Mesodermal cell (in vitro differentiated cells): ENCODE measurements around the gene PPP4R1.

Source experiments
- H3K27ac ChIP-seq: 2 replicates; pipeline ENCODE4 v1.7.0; 2013; ENCODE audit warnings: mild to moderate bottlenecking, low read depth, low read length, moderate library complexity; ENCODE audit not compliant: severe bottlenecking
- H3K36me3 ChIP-seq: 2 replicates; pipeline ENCODE4 v1.7.1; 2013; ENCODE audit warnings: mild to moderate bottlenecking, low read length, moderate library complexity; ENCODE audit not compliant: control insufficient read depth, insufficient read depth
- H3K4me1 ChIP-seq: one replicate; pipeline ENCODE4 v1.7.1; 2013; ENCODE audit warnings: mild to moderate bottlenecking, low read length; ENCODE audit not compliant: insufficient read depth, control insufficient read depth, poor library complexity, severe bottlenecking
- H3K4me3 ChIP-seq: 2 replicates; pipeline ENCODE4 v1.7.0; 2013; ENCODE audit warnings: low read length, control low read depth, mild to moderate bottlenecking; ENCODE audit not compliant: insufficient read depth, poor library complexity, severe bottlenecking; ENCODE audit errors: extremely low read depth
- H3K9me3 ChIP-seq: 2 replicates; pipeline ENCODE4 v1.7.1; 2013; ENCODE audit warnings: mild to moderate bottlenecking, low read length, moderate library complexity; ENCODE audit not compliant: control insufficient read depth
- WGBS, 2 experiments: methylation state at CpG; one replicate each; pipeline ENCODE4 v1.1.5; 2013; ENCODE audit warnings: missing lambda C conversion rate in 2 of 2; ENCODE audit not compliant: insufficient coverage in 2 of 2; 5-methylcytosine and 5-hydroxymethylcytosine counted together

The PPP4R1 gene

DNA sequence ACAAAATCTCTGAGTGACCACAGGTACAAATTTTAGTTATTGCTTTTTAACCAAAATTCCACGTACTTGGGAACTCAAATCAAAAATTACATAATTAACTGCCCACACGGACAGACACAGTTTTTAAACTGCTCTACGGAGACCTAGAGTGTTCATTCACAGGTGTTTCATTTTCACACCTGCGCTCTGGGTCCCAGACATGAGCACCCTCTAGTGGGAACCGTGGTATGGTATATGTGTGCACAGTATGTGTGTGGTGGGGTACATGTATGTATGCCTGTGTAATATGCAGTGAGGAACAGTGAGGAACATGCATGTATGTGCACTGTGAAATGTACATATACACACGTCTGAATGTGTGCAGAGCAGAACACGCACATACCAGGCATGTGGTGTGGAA, 65.0 kb downstream of the PPP4R1 start:
- Histone ChIP-seq H3K27ac (no peak overlapping the region), H3K36me3 (peaks cover 98% of the 10 kb centered on the region), H3K9me3 (peaks cover 5% of the 10 kb centered on the region), H3K4me1 (no peaks in the 10 kb centered on the region), H3K4me3 (no peak overlapping the region)
- 92 to 99% methylated on average over 6 to 7 of the region's 7 CpGs for WGBS, 2 experiments

DNA sequence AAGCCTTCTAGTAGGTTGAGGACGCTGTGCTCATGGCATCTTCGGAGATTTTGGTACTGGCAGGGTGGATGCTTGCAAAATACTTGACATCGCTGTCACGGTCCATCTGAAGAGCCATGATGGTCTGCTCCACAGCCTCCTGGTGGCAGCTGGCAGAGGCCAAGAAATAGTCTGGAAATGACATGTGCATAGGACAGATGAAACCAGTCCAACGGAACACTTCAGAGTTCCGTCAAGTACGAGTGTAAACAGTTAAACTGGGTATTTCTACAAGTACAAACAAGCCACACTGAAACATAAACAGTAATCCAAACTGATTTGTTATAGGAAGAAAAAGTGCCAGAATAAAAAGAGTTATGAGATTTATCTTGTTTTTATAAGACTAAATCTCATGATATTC, 66.6 kb downstream of the PPP4R1 start:
- H3K4me3 ChIP-seq = no peak overlapping the region
- H3K36me3 ChIP-seq = peaks cover 82% of the 10 kb centered on the region
- no peaks in the 10 kb centered on the region for H3K4me1 ChIP-seq
- no peak overlapping the region for H3K27ac ChIP-seq
- peaks cover 4% of the 10 kb centered on the region for H3K9me3 ChIP-seq
- WGBS, 2 experiments = 90 to 98% methylated on average over 3 to 4 of the region's 7 CpGs

DNA sequence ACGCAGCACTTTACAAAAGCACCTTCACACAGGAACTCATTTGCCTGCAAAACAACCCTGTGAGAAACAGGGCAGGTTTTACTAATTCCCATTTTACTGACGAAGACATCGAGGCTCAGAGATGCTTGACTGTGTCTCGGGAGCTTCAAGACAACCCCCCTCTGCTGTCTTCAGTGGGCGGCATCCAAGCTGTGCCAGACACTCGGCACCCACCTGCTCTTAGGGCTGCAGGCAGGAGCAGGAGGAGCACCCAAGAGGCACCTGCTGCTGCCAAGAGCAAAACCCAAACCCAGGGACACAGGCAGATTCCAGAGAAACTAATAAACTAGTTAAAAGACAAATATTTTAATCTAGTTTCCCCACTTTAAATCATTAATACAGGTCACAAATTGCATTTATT, 67.9 kb downstream of the PPP4R1 start:
- WGBS, 2 experiments = 87 to 98% methylated on average over 6 of the region's 6 CpGs
- Histone ChIP-seq H3K27ac (no peak overlapping the region), H3K36me3 (peaks cover 68% of the 10 kb centered on the region), H3K9me3 (no peaks in the 10 kb centered on the region), H3K4me3 (no peak overlapping the region), H3K4me1 (no peaks in the 10 kb centered on the region)

DNA sequence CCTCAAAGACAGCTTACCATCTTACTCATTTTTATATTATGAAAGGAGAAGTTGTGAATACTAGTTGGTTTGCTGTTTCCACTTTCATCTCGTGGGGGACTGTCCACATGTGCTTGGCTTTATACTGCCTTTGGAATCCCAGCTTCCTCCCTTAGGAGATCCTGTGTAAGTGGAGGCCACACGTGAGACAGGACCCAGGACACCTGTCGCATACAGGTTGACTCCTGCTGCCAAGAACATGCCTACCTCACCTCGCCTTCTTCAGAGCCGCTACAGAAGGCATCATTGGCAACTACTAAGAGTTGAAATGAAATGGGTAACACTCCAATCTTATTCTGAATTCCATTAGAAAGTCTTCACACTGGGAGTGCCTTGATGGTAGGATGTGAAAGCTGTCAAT, 69.3 kb downstream of the PPP4R1 start:
- peaks cover 57% of the 10 kb centered on the region for H3K36me3 ChIP-seq
- 89 to 100% methylated on average over 2 to 3 of the region's 5 CpGs for WGBS, 2 experiments
- H3K9me3 ChIP-seq = no peaks in the 10 kb centered on the region

DNA sequence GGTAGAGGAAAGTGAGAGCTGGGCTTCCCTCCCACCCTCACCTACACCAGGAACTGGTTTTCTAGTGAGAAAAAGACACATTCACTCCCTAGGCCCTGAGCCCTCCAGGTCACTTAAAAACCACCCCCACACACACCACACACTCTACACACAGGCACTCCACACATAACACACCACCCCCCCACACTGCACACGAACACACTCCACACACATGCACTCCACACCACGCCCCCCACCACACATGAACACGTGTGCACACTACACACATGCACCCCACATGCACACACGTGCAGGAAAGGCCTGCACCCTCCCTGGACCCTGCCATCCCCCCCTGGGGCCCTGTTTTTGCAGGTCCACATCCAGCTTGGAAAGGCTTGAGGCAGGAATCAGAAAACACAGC, 71.4 kb downstream of the PPP4R1 start:
- Histone ChIP-seq H3K27ac (no peak overlapping the region), H3K4me3 (no peak overlapping the region), H3K36me3 (peaks cover 53% of the 10 kb centered on the region), H3K4me1 (no peaks in the 10 kb centered on the region), H3K9me3 (no peaks in the 10 kb centered on the region)
- 89 to 93% methylated on average over 3 to 4 of the region's 4 CpGs for WGBS, 2 experiments

More for the DNA sequence above, 69.3 kb downstream of the PPP4R1 start:
- H3K4me3 ChIP-seq = no peak overlapping the region
- H3K27ac ChIP-seq = no peak overlapping the region
- no peaks in the 10 kb centered on the region for H3K4me1 ChIP-seq

DNA sequence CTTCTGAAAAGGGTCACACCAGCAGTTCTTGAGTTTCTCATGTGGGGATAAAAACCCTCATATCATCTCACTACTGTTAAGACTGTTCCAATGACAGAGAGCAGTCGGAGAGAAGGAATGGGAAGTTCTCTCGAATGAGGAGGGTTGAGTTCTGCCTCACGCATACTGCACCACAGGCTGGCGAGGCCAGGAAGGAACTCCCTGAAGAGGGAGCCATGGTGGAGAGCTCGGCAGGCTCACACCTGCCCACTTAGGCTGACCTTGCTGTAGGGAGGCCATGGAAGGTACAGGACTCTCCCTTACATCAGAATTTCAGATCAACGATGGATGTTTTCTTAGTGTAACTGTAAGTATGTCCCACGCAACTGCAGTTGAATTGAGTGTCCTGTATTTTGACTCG, 74.4 kb downstream of the PPP4R1 start:
- Histone ChIP-seq H3K4me3 (no peak overlapping the region), H3K4me1 (peaks cover 6% of the 10 kb centered on the region), H3K9me3 (no peaks in the 10 kb centered on the region), H3K36me3 (peaks cover 48% of the 10 kb centered on the region), H3K27ac (no peak overlapping the region)
- WGBS, 2 experiments = 94 to 100% methylated on average over 3 to 5 of the region's 8 CpGs

DNA sequence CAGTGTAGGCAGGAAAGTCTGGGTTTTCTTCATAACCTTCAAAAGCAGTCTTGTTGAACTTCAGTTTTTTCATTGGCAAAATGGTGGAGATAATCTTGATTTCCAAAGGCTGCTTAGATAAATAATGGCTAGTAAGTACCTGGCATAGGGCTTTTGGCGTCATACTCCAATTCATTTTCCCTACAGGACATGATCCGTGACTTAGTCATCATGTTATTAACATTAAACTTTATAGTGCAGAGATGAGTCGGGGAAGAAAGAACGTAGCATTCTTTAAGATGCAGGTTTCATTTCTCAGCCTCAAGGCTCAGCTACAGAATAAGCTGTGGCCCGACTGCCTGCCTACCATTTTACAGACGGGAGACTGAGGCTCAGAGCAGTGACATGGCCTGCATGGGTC, 75.1 kb downstream of the PPP4R1 start:
- no peak overlapping the region for H3K27ac ChIP-seq
- H3K4me3 ChIP-seq = no peak overlapping the region
- WGBS, 2 experiments = 94 to 98% methylated on average over 5 of the region's 6 CpGs
- H3K36me3 ChIP-seq = peaks cover 50% of the 10 kb centered on the region
- H3K4me1 ChIP-seq = peaks cover 6% of the 10 kb centered on the region
- H3K9me3 ChIP-seq = no peaks in the 10 kb centered on the region

DNA sequence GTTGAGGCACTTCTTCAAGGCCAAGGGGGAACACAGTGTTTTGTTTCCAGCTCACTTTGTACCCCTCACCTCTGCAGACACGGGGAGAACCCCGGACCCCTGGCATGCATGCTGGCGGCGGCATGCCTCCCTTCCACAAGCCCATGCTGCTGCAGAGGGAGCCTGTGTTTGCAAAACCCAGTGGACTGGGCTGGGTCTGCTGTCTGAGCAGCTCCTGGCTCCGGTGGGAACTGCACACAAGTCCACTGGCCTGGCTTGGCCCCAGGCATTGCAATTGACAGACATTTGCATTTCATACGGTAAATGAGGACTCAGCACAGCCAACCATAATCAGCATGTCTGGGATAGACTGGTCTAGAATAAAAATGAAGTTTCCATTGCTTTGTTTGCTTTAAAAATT, 76.7 kb downstream of the PPP4R1 start:
- Histone ChIP-seq H3K4me1 (peaks cover 6% of the 10 kb centered on the region), H3K36me3 (peaks cover 65% of the 10 kb centered on the region), H3K9me3 (no peaks in the 10 kb centered on the region), H3K4me3 (no peak overlapping the region), H3K27ac (no peak overlapping the region)
- 96 to 98% methylated on average over 5 of the region's 6 CpGs for WGBS, 2 experiments

DNA sequence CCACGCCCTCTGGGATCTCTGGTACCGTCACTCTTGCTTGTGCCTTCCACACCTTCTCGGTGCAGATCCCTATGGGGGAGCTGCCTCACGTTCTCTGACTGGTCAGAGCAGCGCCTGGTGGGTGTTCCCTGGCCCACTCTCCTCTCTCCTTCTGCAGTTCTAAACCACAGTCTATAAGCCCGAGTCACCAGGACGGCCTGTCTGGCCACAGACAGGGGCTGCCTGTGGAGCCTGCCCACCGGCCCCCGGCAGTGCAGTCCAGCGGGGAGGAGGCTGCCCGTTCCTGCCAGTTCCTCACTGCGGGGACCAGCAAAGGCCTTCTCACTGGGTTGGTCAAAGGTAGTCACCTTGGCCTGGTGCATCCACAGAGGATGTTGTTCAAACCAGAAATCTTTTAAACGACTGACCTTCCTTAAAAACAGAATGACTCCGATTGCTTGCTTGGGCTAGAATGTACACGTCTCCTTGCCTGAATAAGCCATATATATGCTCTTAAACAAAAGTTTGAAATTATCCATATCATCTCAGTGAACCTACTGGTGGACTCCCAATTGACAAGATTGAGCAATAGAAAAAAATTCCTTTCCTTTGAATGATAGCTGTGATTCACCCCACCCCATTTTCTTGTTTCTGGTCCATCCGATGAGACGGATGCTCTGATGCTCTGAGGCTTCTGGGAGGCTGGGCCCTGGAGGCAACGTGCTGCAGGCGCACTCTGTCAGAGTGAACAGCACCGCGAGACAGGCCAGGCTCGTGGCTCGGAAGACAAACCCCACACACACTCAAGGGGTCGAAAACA, 77.8 kb downstream of the PPP4R1 start:
- no peak overlapping the region for H3K4me3 ChIP-seq
- WGBS, 2 experiments = 97% methylated on average over 15 of the region's 24 CpGs
- no peaks in the 10 kb centered on the region for H3K9me3 ChIP-seq
- peak overlapping the region; percentile 36 for H3K27ac ChIP-seq
- peaks cover 6% of the 10 kb centered on the region for H3K4me1 ChIP-seq
- peaks cover 74% of the 10 kb centered on the region for H3K36me3 ChIP-seq

DNA sequence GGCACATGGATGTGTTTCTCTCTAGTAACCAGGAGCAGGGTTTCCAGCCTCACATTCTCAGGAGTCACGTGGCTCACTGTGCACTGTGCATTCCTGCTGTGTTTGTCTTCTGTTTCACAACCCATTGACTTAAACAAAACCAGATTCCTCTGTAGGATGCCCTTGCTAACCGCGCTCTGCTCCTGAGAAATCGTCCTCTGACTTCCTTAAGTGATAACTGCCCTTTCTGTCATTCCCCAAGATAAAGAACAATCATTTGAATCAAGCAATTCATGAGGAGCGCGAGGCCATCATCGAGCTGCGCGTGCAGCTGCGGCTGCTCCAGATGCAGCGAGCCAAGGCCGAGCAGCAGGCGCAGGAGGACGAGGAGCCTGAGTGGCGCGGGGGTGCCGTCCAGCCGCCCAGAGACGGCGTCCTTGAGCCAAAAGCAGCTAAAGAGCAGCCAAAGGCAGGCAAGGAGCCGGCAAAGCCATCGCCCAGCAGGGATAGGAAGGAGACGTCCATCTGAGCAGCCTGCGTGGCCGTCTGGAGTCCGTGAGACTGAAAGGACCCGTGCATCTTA, 78.8 kb downstream of the PPP4R1 start:
- H3K9me3 ChIP-seq = no peaks in the 10 kb centered on the region
- WGBS, 2 experiments = 91 to 96% methylated on average over 24 to 27 of the region's 27 CpGs
- H3K27ac ChIP-seq = no peak overlapping the region
- peaks cover 78% of the 10 kb centered on the region for H3K36me3 ChIP-seq
- H3K4me1 ChIP-seq = peaks cover 6% of the 10 kb centered on the region
- no peak overlapping the region for H3K4me3 ChIP-seq

DNA sequence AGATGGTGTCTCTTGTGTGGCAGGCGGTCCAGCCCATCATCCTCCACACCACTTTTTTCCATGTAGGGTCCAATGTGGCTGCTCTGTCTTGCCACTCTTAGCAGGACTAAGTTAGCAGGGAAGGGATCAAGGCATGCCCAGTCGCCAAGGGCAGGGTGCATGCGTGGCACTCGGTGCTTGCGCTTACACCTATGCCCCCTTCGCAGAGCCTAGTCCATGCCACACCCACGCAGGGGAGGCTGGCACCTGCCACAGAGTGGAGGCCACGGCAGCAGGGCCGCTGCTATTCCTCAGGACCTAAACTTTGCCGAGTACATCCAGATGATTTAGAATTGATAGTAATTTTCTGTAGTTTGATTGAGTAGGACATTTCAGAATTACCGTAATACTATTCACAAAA, 79.5 kb downstream of the PPP4R1 start:
- H3K4me1 ChIP-seq = peaks cover 6% of the 10 kb centered on the region
- peaks cover 82% of the 10 kb centered on the region for H3K36me3 ChIP-seq
- no peak overlapping the region for H3K4me3 ChIP-seq
- WGBS, 2 experiments = 99 to 100% methylated on average over 5 to 8 of the region's 11 CpGs
- no peaks in the 10 kb centered on the region for H3K9me3 ChIP-seq
- H3K27ac ChIP-seq = no peak overlapping the region
